Rectal smooth muscle tissue (tissue), 1 donor: ENCODE results near the gene KHDC4.

ENCODE experiments used
- H3K27ac ChIP-seq: one replicate; pipeline ENCODE4 v1.7.0; 2013; ENCODE audit warnings: low read depth, low read length, inconsistent platforms
- H3K27me3 ChIP-seq: one replicate; pipeline ENCODE4 v1.7.0; 2013; ENCODE audit warnings: low read length; ENCODE audit not compliant: control insufficient read depth, insufficient read depth
- H3K36me3 ChIP-seq: one replicate; pipeline ENCODE4 v1.7.0; 2013; ENCODE audit warnings: low read length; ENCODE audit not compliant: control insufficient read depth, insufficient read depth
- H3K4me1 ChIP-seq: one replicate; pipeline ENCODE4 v1.7.0; 2013; ENCODE audit warnings: low read length; ENCODE audit not compliant: control insufficient read depth, insufficient read depth
- H3K4me3 ChIP-seq: one replicate; pipeline ENCODE4 v1.7.0; 2013; ENCODE audit warnings: low read length
- H3K9ac ChIP-seq: one replicate; pipeline ENCODE4 v1.7.0; 2013; ENCODE audit warnings: low read length

Gene KHDC4

DNA sequence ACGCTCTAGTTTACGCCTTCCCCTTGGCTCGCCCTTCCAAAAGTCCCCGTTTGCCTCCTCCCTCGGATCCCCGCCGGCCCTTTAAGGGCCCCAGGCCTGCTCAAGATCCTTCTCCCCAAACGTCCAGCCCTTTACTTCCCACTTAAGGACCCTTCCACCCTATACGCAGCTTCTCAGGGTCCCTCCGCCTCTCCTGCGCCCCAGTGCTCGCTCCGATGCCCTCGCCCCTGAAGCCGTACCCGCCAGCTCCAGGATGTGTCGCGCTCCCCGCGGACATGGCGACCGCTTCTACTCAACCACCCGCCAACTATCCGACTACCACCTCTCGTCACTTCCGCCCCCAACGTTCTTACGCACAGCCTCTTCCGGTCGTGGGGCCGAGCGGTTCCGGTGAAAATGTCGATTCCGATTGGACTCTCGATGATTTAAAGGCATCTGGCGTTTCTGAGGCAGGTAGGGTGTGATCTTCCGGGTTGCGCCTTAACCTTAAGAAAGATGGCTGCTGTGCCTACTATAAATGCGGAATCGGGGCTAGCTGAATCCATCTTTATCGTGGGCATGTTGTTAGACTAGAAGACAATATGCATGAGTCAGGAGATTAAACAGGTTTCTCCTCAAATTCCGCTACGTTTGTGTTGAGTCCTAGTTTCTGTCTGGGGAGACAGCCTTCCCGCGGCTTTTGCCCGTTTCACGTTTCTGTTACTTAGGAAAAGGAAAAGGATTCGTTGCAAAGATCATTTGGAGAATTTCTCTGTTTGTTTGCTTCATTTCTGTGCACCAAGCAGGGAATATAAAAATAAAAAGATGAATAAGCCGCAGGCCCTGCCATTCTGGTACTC lies at the start of gene KHDC4:
TSS of gene KHDC4 (minus strand) at position 317 of the 839 bp plus-strand sequence. CDS start at position 277, 40 bp downstream.
- peak within 1 kb of the TSS; percentile 90 for H3K27ac ChIP-seq
- peak within 1 kb of the TSS; percentile 91 for H3K4me3 ChIP-seq
- peak within 1 kb of the TSS; percentile 93 for H3K9ac ChIP-seq
- H3K36me3 ChIP-seq: peaks cover 8% of the 10 kb centered on the region
- peaks cover 15% of the 10 kb centered on the region for H3K4me1 ChIP-seq
- H3K27me3 ChIP-seq: no peaks in the 10 kb centered on the region

DNA sequence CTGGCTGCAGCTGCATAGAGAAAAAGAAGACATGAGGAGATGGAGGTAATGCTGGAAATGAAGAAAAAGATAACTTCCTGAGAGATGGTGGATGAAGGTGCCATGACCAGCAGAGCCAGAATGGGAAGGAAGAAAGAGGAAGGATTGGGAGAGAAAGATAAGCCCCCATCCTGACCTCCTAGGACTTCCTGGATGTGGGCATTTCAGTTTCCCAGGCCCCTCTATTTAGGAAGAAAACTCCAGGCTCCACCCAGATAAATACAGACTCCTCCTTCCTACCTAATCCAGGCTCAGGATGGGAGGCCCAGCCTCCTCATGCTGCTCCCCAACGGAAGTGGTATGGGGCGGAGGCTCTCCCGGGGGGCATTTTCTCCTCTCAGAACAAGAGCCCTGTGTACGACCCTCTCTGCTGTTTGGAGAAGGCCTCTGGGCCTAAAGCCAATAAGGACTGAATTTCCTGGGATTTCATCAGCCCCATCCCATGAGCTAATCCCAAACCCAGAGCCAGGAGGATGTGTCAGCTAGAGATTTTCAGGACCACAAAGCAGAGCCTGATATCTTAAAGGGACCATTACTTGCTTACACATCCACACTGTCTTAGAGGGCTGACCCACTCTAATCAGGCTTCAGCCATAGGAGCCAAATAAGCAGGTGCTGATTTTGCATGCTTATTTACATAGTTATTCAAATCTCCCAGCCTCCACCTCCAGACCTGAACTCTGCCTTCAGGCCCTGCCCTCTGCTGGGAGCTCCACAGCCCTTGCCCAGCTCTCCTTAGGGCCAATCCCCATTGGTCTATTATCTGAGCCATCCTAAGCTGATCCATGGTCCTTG lies 49.2 kb upstream of the KHDC4 start:
- Histone ChIP-seq H3K4me3 (peak overlapping the region; percentile 24), H3K9ac (no peak overlapping the region), H3K4me1 (peaks cover 19% of the 10 kb centered on the region), H3K27me3 (no peaks in the 10 kb centered on the region), H3K36me3 (no peaks in the 10 kb centered on the region), H3K27ac (peak overlapping the region; percentile 30)

DNA sequence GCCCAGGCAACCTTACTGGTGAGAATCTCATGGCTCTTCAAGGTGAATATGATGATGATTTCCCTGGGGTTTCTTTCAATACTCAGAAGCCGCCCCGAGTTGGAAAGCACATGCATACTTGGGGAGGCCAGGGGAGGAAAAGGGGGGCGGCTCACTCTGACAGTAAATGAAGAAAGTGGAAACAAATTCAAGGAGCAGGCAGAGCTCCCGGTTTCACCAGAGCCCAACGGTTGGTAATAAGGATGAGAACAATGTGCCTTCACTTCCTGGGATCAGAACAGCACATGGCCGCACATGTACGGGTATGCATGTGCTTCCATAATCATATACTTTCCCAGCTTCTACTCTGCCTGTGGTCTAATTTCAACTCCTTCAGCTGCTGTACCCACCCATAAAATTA lies 47.9 kb upstream of the KHDC4 start:
- peaks cover 22% of the 10 kb centered on the region for H3K4me1 ChIP-seq
- no peak overlapping the region for H3K27ac ChIP-seq
- no peak overlapping the region for H3K4me3 ChIP-seq
- no peaks in the 10 kb centered on the region for H3K27me3 ChIP-seq
- H3K36me3 ChIP-seq: no peaks in the 10 kb centered on the region
- H3K9ac ChIP-seq: no peak overlapping the region

DNA sequence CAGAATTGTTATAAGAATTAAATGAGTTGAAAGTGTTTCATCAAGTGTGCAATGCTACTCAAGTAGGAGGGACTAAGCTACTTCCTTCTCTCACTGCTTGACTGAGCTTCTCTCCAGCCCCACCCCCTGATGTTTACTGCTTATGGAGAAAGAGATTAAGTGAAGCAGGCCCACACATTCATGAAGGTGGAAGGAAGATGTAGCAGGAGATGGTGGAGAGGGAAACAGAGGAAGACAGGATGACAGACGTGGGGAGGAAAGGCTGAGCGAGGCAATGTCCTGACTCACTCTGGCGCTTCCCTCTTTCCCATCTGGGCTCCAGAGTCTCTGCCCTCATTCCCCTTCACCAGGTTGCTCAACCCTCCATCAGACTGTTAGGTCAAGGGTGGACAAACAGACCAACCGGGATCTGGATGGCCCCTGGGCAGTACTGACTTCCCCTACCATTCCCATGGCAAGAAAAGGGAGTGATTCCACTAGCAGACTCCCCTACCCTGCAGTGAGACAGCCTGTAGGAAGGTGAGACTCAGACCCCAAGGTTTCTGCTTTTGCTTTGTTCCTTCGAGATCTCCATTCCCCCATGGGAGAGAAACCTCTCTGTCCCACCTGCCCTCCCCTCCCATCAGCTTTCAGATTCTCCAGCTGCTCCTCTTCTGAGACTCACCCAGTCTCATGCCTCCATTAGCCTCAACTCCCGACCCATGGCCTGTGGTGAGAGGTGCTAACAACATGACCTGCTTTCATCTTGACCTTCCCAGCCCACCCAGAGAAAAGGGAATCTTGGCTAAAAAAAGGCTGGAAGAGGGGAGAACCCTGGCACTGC lies 47.3 kb upstream of the KHDC4 start:
- Histone ChIP-seq H3K4me1 (peaks cover 24% of the 10 kb centered on the region), H3K27ac (no peak overlapping the region), H3K36me3 (no peaks in the 10 kb centered on the region), H3K27me3 (no peaks in the 10 kb centered on the region), H3K9ac (peak overlapping the region; percentile 1), H3K4me3 (peak overlapping the region; percentile 16)

DNA sequence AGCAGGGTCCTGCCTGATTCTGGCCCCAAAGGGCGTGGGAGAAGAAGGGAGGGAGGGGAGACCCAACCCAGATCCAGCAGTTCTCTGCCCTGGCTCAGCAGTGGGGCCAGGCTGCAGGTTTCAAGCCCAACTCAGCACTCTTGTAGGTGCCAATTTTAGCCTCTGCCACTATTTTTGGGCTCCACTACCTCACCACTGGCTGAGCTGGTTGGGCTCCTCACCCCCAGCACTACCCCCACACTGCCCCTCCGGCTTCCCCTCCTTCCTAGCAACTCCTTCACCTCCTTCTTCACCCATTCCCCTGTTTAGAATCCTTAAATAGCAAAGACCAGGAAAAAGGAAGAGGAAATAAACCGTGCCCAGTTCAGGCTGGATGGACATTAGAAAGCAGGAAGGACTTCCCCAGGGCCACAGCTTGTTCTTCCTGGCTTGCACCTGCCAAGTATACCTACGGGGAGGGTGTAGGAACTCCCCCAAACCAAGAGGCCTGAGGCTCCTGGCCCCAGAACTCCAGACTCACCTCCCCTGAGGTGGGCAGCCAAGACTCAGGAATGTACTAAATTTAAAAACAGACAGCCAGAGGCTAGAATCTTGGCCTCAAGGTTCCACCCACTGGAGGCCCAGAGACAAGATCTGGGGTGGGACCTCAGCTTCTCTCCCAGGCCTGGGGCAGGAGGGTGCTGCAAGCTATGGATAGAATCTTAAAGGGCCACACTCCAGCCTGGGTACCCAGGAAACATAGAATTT lies 45.6 kb upstream of the KHDC4 start:
- Histone ChIP-seq H3K27me3 (no peaks in the 10 kb centered on the region), H3K4me3 (peak overlapping the region; percentile 86), H3K27ac (peak overlapping the region; percentile 57), H3K4me1 (peaks cover 39% of the 10 kb centered on the region), H3K9ac (peak overlapping the region; percentile 29), H3K36me3 (no peaks in the 10 kb centered on the region)

DNA sequence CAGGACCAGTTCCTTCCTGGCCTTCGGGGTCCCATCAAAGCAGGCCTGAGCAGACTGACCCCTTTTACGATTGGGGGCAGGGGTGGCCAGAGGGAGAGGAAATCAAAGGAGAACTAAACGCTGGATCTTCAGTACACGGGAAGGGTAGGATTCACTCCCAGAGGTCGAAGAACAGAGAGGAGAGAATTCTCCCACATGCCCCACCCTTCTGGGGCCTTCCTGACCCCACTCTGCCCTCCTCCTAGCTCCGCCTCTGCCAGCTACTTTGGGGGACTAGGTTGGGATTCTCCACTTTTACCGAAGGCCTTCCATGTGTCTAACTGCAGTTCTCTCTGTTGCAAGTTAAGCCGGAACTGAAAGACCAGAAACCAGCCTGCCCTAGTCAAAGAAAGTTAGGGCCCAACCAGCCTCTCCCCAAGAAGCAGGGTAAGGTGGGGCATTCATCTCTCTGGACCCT lies 44.8 kb upstream of the KHDC4 start:
- Histone ChIP-seq H3K36me3 (no peaks in the 10 kb centered on the region), H3K4me1 (peaks cover 47% of the 10 kb centered on the region), H3K9ac (peak overlapping the region; percentile 29)

DNA sequence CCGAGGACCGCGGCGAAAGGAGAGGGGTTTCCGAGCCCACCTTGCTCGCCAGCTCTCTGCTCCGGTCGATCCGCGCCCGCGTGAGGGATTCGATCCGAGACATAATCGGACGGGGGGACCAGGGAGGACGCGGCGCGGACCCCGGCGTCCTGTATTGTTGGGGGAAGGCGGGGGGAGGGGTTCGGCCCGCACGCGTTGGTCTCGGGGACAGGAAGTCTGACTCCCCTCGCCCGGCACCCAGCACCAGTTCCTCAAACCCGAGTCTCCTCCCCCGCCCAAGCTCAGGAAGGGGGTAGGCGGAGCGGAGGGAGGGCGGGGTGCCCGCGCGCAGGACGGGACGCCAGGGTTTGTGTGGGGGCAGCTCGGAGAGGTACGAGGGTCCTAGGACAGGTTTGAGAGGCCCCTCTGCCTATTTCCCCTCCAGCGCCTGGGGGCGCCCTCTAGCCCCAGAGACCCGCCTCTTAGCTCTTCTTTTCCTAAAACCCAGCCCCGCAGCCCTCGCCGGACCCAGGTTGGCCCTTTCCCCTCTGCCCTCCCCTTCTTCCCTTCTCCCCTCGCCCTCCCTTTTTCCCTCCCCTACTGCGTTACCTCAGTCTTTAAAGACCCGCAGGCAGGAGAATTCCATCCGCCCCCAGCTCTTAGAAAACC lies 44.2 kb upstream of the KHDC4 start, which contains the start of gene ARHGEF2:
TSS of gene ARHGEF2 (minus strand) at position 223 of the 648 bp plus-strand sequence. CDS start at position 103, 120 bp downstream.
- Histone ChIP-seq H3K36me3 (no peaks in the 10 kb centered on the region), H3K27ac (peak within 1 kb of the TSS; percentile 57), H3K27me3 (no peaks in the 10 kb centered on the region), H3K9ac (peak within 1 kb of the TSS; percentile 76), H3K4me1 (peaks cover 48% of the 10 kb centered on the region), H3K4me3 (peak within 1 kb of the TSS; percentile 86)

More for the DNA sequence above, 44.8 kb upstream of the KHDC4 start:
- Histone ChIP-seq H3K4me3 (peak overlapping the region; percentile 86), H3K27me3 (no peaks in the 10 kb centered on the region), H3K27ac (peak overlapping the region; percentile 57)

DNA sequence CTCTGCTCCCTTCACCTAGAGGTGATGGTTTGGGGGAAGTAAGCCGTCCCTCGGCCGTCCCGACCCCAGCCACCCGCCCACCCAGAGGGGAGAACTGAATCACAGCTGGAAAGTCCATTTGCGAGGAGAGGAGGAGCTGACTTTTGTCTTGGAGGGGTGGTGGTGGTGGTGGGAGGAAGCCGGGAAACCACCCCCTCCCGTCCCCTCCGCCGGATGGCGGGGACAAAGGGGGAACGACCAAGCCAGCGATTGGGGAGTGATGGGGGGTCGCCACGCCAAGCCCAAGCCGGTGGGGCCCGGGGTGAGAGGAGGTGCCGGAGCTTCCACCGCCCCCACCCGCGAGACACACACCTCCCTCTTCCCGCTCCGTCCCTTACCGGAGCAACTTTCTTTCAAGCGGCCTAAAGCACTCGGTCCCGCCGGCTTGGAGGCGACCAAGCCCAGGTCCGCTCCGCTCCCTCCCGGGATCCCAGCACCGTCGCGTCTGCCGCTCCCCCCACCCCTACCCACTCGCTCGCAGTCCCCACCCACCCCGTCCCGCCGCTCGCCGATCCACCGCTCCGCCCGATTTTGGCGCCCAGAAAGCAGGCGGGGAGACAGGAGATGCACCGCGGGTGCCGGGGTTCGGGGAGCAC lies 43.6 kb upstream of the KHDC4 start:
- Histone ChIP-seq H3K36me3 (no peaks in the 10 kb centered on the region), H3K4me1 (peaks cover 48% of the 10 kb centered on the region), H3K27me3 (no peaks in the 10 kb centered on the region), H3K27ac (peak overlapping the region; percentile 57), H3K9ac (peak overlapping the region; percentile 76), H3K4me3 (peak overlapping the region; percentile 86)

DNA sequence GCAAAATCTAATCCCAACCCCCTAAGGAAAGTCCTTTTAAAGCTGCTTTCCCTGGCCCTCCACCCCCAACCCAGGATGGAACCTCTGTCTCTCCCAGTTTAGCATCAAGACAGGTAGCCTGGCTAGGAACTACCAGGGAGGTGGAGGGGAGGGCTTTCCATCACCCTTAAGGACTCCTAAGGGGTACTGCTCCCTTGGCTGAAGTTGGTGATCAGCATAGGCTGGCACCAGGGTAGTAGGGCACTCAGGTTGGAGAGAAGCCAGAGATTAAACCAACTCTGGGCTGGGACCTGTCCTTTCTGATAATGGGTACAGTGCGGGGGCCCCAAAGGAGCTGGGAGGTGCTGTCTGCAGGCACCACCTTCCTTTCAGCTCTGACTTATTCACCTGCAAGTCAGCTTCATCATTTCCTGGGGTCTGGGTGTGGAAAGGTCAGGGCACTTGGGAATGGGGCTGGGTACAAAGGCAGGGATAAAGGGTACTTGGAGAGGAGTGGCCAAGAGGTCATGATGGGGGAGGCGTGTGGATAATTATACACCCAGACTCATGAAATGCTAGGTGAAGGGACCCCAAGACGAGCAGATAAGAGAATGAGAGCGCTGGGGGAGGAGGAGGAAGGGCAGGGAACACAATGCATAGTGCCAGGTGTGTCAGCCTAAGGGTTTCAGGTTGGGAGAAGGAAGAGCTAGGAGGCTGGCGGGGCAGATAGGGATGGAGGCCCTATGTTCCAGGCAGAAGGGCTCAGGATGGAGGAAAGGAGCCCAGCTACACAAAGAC lies 42.9 kb upstream of the KHDC4 start:
- Histone ChIP-seq H3K27me3 (no peaks in the 10 kb centered on the region), H3K9ac (peak overlapping the region; percentile 45), H3K27ac (peak overlapping the region; percentile 57), H3K4me3 (peak overlapping the region; percentile 86), H3K4me1 (peaks cover 48% of the 10 kb centered on the region), H3K36me3 (no peaks in the 10 kb centered on the region)
